Mucosa of descending colon (tissue), 3 donors: ENCODE measurements around the gene ST7L. TPM values are rescaled to one million over a fixed set of nuclear protein-coding genes. Genes with fewer than 3 reads are reported as not detected.

Experiments
- ATAC-seq: fragments of 200-7000 bp; cut with Tn5 transposase; one replicate; pipeline ENCODE4 v1.9.1; 2020; ENCODE audit warnings: mild to moderate bottlenecking, moderate library complexity
- DNase-seq, 3 donors: peaks; one replicate each; pipeline ENCODE4 v3.0.0-alpha.2; 2020
- H3K36me3 ChIP-seq: fragments of 200-600 bp; one replicate; pipeline ENCODE4 v1.8.0; 2021; ENCODE audit warnings: low read depth, mild to moderate bottlenecking
- H3K4me1 ChIP-seq: fragments of 200-600 bp; one replicate; pipeline ENCODE4 v1.8.0; 2021; ENCODE audit warnings: low read depth, mild to moderate bottlenecking
- H3K4me3 ChIP-seq: fragments of 200-600 bp; one replicate; pipeline ENCODE4 v1.8.0; 2021; ENCODE audit warnings: mild to moderate bottlenecking
- H3K9me3 ChIP-seq: fragments of 200-600 bp; one replicate; pipeline ENCODE4 v1.8.0; 2021; ENCODE audit warnings: mild to moderate bottlenecking
- intact Hi-C, 2 donors: fragments of 100-400 bp; cut with DNase I in 1 of 2; cut with micrococcal nuclease in 1 of 2; formaldehyde crosslinking; loops; one replicate each; pipeline versions ENCODE4 v1.11.0 to v1.11.1; 2022; cut with DNase I, micrococcal nuclease
- total RNA-seq, 3 donors: library from RNA; stranded (reverse); fragmentation: NEBNext Ultra II Directional in 2 of 3; extraction: Animal tissue kit (Norgen Biotek cat#: 25700) in 2 of 3; gene quantifications; one replicate each; pipeline versions ENCODE4 v1.2.1 to v1.2.4, GENCODE V29; 2021 to 2023
- TF ChIP-seq, protein P1 (sequence below): fragments of 200-600 bp; IDR thresholded peaks from one replicate; pipeline ENCODE4 v1.8.0; 2022; ENCODE audit warnings: antibody characterized with exemption, mild to moderate bottlenecking
- donor health status: DM: no; HTN: no; CAD: no; lungs with moderate emphysema.
- donor health status: DM: no; HTN: no; CAD: no.
- donor health status: DM: no; HTN: yes; CAD: no.

Gene ST7L
- total RNA-seq, 3 donors from 2014 or later = 15.9 to 21.2 (median 21.1) TPM

DNA sequence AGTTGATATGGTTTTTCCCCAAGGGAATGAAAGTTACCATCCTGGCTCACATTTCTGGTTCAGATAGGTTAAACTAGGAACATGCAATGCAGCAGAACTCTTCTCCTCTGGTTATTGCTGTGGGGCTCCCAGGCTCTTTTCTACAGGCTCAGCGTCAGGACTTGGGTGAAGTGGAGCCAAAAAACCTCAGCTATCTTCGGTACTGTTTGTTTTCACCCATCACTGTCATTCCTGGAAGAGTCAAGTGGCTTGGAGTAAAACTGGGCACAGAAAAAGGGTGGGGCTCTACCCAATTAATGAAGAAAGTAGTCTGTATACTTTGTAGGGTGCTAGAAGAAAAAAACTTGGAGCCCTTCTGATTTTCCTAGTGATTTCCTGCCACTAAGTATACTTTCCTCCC, 100.8 kb downstream of the ST7L start:
- H3K4me3 ChIP-seq = no peak overlapping the region
- no peaks in the 10 kb centered on the region for H3K9me3 ChIP-seq
- H3K4me1 ChIP-seq = no peaks in the 10 kb centered on the region
- no peaks in the 10 kb centered on the region for H3K36me3 ChIP-seq
- TF ChIP-seq, protein P1, sequence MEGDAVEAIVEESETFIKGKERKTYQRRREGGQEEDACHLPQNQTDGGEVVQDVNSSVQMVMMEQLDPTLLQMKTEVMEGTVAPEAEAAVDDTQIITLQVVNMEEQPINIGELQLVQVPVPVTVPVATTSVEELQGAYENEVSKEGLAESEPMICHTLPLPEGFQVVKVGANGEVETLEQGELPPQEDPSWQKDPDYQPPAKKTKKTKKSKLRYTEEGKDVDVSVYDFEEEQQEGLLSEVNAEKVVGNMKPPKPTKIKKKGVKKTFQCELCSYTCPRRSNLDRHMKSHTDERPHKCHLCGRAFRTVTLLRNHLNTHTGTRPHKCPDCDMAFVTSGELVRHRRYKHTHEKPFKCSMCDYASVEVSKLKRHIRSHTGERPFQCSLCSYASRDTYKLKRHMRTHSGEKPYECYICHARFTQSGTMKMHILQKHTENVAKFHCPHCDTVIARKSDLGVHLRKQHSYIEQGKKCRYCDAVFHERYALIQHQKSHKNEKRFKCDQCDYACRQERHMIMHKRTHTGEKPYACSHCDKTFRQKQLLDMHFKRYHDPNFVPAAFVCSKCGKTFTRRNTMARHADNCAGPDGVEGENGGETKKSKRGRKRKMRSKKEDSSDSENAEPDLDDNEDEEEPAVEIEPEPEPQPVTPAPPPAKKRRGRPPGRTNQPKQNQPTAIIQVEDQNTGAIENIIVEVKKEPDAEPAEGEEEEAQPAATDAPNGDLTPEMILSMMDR = no peak
- intact Hi-C loops = no loop called here
- ATAC-seq = no peak
- DNase-seq = no peak

DNA sequence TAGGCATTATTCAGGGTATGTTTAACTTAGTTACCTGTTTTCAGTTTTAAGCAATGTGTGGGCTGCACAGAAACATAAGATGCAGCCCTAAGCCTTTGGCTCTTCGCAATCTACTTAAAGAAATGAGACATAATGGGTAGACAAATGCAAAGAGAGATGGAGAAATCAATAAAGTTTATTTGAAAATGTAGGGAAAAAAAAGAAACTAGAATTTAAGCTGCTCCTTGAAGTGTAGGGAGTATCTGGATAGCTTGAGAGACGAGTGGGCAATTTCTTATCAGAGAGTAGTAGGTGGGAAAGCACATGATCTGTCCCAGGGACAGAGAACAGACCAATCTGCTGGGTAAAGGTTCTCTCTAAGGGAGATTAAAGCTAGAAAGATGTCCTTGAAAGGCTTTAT, 101.3 kb downstream of the ST7L start:
- TF ChIP-seq, protein P1 = no peak
- DNase-seq (no peak), ATAC-seq (no peak)
- intact Hi-C loops = no loop called here
- no peaks in the 10 kb centered on the region for H3K9me3 ChIP-seq
- H3K36me3 ChIP-seq = no peaks in the 10 kb centered on the region
- H3K4me3 ChIP-seq = no peak overlapping the region
- H3K4me1 ChIP-seq = no peaks in the 10 kb centered on the region

DNA sequence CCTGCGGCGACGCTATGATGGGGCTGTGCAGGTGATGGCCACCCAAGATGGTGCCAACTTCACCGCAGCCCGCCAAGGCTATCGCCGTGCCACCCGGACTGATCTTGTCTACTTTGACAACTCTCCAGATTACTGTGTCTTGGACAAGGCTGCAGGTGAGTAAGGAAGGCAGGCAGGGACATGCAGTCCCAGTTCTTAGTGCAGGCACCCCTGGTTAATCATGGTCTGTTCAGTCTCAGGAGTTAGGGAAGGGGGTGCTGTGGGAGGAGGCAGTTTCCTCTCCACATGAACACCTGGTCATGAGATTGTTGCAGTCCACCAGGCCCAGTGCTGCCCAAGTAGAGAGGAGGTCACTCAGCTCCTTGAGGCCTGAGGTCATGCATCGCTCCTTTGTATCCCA, 101.7 kb downstream of the ST7L start:
- TF ChIP-seq, protein P1 = no peak
- Histone ChIP-seq H3K36me3 (no peaks in the 10 kb centered on the region), H3K4me1 (no peaks in the 10 kb centered on the region), H3K4me3 (no peak overlapping the region), H3K9me3 (no peaks in the 10 kb centered on the region)
- intact Hi-C loops = no loop called here
- DNase-seq (no peak), ATAC-seq (no peak)

DNA sequence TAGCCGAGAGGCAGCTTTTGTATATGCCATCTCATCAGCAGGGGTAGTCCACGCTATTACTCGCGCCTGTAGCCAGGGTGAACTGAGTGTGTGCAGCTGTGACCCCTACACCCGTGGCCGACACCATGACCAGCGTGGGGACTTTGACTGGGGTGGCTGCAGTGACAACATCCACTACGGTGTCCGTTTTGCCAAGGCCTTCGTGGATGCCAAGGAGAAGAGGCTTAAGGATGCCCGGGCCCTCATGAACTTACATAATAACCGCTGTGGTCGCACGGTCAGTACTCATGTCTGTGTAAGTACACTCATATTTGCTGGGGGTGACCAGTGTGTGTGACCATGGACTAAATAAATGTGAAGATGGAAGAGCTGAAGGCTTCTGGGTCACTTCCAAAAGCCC, 102.8 kb downstream of the ST7L start:
- TF ChIP-seq, protein P1 = no peak
- DNase-seq (no peak), ATAC-seq (no peak)
- Histone ChIP-seq H3K4me1 (no peaks in the 10 kb centered on the region), H3K4me3 (no peak overlapping the region), H3K36me3 (no peaks in the 10 kb centered on the region), H3K9me3 (no peaks in the 10 kb centered on the region)
- intact Hi-C loops = no loop called here

DNA sequence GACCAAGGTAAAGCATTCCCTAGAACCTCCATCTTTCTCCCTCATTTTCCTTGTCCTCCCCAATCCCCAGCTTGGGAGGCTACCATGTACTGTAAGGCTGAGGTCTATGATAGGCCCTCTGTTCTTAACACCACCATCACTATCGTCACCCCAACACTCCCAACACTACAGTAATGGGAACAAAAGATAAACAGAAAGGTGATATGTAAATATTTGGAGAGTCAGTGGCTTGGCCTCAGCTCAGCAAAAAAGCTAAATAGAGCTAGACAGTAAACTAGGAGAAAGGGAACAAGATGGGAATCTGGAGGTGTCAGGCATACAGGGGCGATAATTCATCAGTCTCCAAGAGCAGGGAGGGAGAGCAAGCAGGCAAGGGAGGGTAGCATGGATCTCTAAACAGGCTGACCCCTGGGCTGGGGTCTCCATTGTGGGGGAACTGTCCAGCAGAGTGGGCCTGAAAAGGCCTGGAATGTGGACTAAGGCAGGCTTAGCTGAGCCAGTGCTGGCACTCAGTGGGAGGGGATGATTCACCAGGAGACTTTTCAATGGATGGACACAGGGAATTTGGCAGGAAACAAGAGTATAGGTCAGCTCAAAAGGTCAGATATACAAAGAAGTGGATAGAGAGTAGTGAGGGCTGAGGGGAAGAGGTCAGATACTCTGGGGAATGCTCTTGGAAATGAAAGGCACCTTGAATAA, 103.5 kb downstream of the ST7L start:
- ATAC-seq (peak; percentile 24), DNase-seq (no peak)
- Histone ChIP-seq H3K4me3 (no peak overlapping the region), H3K4me1 (no peaks in the 10 kb centered on the region), H3K9me3 (no peaks in the 10 kb centered on the region), H3K36me3 (no peaks in the 10 kb centered on the region)
- intact Hi-C loops = no loop called here
- TF ChIP-seq, protein P1 = no peak

DNA sequence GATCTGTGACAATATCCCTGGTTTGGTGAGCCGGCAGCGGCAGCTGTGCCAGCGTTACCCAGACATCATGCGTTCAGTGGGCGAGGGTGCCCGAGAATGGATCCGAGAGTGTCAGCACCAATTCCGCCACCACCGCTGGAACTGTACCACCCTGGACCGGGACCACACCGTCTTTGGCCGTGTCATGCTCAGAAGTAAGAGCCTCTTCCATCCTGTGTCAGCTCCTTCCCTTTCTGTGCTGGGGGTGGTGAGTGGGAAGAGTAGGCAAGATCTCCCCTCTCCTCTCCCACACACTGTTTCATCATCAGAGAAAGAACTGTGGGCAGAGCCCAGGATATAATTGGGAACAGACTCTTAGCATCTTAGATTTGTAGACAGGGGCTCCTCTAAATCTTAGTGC, 104.0 kb downstream of the ST7L start:
- Histone ChIP-seq H3K4me1 (no peaks in the 10 kb centered on the region), H3K9me3 (no peaks in the 10 kb centered on the region), H3K4me3 (no peak overlapping the region), H3K36me3 (no peaks in the 10 kb centered on the region)
- DNase-seq = no peak
- no peak for ATAC-seq
- TF ChIP-seq, protein P1 = no peak
- intact Hi-C loops = no loop called here
